GM12801 (cell line): Measurements from ENCODE around the gene COBL.

ENCODE experiments used
- CTCF ChIP-seq: IDR thresholded peaks from one replicate; pipeline ENCODE4 v1.5.1; 2011; ENCODE audit warnings: control low read depth; ENCODE audit not compliant: insufficient read length; ENCODE audit errors: extremely low read depth

COBL gene

GRCh38 chr7:51340029-51340838 lies 23.6 kb upstream of the COBL start:
- no peak for TF ChIP-seq CTCF

- no peak for TF ChIP-seq CTCF
Observed at GRCh38 chr7:51335057-51335456, 18.4 kb upstream of the COBL start.

- TF ChIP-seq CTCF: no peak
Observed at GRCh38 chr7:51329696-51330263, 13.2 kb upstream of the COBL start.

GRCh38 chr7:51328351-51328801 lies 11.8 kb upstream of the COBL start:
- TF ChIP-seq CTCF: no peak

GRCh38 chr7:51327287-51327717 lies 10.7 kb upstream of the COBL start:
- TF ChIP-seq CTCF: no peak

GRCh38 chr7:51326656-51327286 lies 10.2 kb upstream of the COBL start:
- no peak for TF ChIP-seq CTCF

GRCh38 chr7:51325908-51326307 lies 9.3 kb upstream of the COBL start:
- no peak for TF ChIP-seq CTCF
